NCI-H748 (cell line): ENCODE data around the gene FFAR3.

ENCODE experiments used
- DNase-seq: peaks from one replicate; lab custom pipeline; 2025; ENCODE audit not compliant: unreplicated experiment; lab: John Stamatoyannopoulos, UW

The FFAR3 gene, protein sequence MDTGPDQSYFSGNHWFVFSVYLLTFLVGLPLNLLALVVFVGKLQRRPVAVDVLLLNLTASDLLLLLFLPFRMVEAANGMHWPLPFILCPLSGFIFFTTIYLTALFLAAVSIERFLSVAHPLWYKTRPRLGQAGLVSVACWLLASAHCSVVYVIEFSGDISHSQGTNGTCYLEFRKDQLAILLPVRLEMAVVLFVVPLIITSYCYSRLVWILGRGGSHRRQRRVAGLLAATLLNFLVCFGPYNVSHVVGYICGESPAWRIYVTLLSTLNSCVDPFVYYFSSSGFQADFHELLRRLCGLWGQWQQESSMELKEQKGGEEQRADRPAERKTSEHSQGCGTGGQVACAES

DNA sequence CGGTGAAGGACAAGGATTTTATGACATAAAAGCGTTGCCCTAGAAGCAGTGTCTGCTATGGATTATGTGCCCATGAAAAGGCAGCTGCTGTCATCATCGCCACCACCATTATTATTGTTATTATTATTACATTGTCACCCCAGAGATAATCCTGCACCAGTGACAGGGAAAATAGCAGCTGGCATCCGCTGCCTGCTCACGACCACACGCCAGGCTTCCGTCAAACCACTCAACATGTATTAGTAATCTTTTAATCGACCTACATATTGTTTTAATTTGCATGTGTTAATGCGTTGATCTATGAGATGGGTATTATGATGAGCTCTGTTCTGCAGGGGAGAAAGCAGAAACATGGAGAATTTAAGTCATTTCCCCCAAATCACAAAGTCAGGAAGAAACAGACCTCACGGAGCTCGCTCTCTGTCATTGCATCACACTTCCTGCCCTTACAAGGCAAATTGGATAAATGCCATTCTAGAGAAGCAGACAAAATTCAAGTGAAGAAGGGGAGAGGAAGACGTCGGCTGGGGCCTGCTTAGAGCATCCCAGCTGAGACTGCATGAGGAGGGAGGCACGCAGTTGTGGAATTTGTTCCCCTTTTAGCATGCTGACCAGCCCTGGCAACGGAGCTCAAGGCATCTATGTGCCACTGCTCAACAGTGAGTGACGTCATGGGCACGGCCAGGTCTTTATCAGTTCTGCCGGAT, at the start of gene FFAR3:
TSS of gene FFAR3 (plus strand) at position 594 of the 707 bp plus-strand sequence. CDS start 431 bp downstream, outside the sequence.
- DNase-seq: no peak

GRCh38 chr19:35308910-35309309, 49.4 kb upstream of the FFAR3 start:
- DNase-seq: no peak

DNA sequence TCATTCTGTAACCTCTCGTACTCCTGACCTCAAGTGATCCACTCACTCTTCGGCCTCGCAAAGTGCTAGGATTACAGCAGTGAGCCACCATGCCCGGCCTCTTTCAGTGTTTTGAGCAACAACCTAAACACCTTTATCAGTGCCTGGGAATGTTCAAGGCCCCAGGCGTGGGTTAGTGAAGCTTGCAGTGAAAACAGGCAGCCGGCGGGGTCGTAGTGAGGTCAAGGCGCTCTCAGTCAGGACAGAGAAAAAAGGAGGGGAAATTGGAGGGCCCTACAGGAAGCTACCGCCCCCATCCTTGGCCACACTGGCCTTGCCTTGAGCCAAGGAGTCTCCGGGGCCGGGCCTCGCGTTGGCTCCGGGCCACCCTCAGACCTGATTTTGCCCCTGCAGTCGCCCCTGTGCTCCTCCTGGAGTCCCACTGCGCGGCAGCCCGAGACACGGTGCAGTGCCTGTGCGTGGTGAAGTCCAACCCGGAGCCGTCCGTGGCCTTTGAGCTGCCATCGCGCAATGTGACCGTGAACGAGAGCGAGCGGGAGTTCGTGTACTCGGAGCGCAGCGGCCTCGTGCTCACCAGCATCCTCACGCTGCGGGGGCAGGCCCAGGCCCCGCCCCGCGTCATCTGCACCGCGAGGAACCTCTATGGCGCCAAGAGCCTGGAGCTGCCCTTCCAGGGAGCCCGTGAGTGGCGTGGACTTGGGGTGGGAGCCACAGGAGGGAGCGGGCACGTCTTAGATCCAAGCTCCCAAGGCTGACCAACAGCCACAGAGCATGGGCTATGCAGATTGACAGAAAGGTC, 48.6 kb upstream of the FFAR3 start:
- DNase-seq: no peak

DNA sequence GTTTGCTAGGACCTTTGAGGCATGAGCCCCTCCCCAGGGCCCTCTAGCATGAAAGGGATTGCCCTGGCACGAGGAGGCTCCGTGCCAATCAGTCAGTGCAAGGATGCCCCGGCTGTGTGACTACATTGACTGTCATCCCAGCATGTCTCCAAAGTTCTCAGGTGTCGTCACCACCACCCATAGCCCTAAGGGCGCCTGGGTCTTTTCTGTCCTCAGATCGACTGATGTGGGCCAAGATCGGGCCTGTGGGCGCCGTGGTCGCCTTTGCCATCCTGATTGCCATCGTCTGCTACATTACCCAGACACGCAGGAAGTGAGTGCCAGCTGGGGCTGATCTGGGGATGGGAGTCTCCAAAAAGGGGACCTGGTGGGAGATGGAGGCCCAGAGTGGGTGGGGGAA, 47.9 kb upstream of the FFAR3 start:
- no peak for DNase-seq

- DNase-seq: no peak
These were observed 47.3 kb upstream of the FFAR3 start for GRCh38 chr19:35310811-35311465.

DNA sequence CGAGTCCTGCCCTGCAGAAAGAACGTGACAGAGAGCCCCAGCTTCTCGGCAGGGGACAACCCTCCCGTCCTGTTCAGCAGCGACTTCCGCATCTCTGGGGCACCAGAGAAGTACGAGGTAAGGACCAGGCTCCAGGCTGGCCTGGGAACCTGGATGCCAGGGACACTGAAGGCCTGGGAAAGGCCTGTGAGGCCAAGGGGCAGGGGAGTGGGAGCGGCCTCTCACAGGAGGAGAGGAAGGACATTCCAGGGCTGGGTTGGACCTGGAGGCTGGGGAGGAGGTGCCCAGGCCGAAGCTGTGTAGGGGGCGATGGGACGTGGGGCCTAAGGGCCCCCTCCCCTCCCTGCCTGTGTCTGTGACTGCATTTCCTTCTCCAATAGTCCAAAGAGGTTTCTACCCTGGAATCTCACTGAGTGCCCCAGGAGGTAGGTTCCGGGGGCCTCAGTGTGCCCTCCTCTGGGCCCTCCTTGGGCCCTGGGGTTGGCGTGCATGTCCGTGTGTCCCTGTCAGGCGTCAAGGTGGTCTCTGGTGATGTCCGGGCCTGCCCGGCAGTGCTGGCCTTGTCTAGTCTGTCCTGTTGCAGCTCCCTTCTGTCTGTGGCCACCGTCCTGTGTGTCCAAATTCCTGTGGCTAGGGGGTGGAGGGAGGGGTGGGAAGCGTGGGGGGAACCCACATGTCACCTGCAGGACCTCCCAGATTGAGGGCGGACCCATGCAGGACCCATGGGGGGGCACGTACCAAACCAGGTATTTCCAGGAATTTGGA, 46.2 kb upstream of the FFAR3 start:
- DNase-seq: no peak

- no peak for DNase-seq
These were observed 44.7 kb upstream of the FFAR3 start for GRCh38 chr19:35313587-35313986.

DNA sequence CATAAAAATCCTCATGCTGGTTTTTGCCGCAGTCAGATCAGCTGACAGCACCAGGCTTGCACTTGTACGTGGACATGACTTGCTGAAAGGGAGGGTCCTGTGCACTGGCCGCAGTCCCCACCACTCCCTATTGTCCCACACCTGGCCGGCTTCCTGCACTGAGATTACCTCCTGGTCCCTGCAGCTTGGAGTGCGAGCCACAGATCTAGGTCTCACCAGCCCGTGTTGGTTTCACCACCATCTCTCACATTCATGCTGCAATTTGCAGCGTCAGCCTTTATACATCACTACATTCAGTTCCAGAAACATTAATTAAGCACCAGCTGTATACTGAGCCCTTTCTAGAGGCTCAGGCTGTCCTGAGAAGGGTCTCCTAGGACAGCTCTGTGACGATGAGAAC, 44.2 kb upstream of the FFAR3 start:
- no peak for DNase-seq

DNA sequence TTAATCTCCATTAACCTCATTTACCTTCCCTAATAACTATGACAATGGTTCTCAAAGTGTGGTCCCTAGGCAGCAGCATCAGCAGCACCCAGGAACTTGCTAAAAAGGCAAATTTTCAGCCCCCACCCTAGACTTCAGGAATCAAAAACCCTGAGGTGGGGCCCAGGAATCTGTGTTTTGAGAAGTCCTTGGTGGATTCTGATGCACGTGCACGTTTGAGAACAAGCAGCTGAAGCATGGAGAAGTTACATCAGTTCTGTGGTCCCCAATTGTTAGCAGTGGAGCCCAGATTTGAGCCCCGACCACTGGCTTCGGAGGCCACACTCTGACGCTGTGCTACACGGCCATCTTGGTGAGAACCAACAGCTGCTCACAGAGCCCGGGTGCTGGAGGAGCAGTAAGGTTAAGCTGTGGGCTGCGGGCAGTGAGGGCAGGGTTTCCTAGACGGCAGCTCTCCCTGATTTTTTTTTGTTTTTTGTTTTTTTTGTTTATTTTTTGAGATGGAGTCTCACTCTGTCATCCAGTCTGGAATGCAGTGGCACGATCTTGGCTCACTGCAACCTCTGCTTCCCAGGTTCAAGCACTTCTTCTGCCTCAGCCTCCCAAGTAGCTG, 43.3 kb upstream of the FFAR3 start:
- no peak for DNase-seq

- DNase-seq: no peak
These were observed 42.4 kb upstream of the FFAR3 start for GRCh38 chr19:35315883-35316282.

DNA sequence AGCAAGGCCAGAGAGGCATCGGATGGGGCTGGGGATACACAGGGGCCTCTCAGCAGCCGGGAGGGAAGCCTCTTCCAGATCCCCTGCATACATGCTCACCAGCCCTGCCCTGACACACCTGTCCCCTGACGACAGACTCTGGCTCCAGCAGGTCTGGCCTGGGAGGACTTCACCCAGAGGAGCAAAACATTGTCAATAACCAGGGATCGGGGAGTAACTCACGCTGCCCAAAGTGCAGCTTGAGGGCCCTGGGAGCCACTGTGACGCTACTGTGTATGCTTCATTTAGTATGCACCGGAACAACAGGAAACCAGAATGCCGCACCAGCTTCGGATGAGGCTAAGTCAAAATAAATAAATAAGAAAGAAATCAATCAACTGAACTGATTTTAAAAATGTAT, 41.7 kb upstream of the FFAR3 start:
- peak; percentile 34 for DNase-seq

- DNase-seq: no peak
These were observed 40.7 kb upstream of the FFAR3 start for GRCh38 chr19:35317464-35318043.

GRCh38 chr19:35318679-35319448, 39.4 kb upstream of the FFAR3 start:
- DNase-seq: no peak

GRCh38 chr19:35320065-35320713, 38.1 kb upstream of the FFAR3 start:
- no peak for DNase-seq

- no peak for DNase-seq
These were observed 37.0 kb upstream of the FFAR3 start for GRCh38 chr19:35321291-35321690.

DNA sequence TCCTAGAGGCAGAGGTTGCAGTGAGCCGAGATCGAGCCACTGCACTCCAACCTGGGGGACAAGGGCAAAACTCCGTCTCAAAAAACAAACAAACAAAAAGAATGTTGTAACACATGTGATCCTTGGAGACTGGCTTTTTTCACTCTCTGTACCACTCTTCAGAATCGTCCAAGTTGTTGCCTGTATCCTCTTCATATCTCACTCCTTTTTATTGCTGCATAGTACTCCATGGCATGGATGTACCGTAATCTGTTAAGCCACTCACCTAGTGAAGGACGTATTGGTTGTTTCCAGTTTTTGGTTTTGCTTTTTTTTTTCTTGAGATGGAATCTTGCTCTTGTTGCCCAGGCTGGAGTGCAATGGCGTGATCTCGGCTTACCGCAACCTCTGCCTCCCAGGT, 36.2 kb upstream of the FFAR3 start:
- no peak for DNase-seq

DNA sequence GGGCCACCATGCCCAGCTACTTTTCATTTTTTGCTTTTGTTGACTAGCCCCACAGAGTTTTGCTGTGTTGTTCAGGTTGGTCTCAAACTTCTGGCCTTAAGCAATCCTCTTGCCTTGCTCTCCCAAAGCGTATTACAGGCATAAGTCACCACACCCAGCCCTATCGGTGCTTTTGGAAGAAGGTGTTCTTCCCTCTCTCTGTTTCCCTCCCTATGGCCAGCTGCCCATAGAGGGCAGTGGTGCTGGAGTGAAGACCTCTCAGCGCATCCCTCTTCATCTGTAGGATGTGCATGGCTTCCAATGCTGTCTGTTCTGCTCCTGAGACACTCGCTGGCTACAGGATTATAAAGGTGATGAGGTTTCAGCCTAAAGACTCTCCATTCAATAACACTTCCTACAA, 30.6 kb upstream of the FFAR3 start:
- DNase-seq: peak; percentile 24

DNA sequence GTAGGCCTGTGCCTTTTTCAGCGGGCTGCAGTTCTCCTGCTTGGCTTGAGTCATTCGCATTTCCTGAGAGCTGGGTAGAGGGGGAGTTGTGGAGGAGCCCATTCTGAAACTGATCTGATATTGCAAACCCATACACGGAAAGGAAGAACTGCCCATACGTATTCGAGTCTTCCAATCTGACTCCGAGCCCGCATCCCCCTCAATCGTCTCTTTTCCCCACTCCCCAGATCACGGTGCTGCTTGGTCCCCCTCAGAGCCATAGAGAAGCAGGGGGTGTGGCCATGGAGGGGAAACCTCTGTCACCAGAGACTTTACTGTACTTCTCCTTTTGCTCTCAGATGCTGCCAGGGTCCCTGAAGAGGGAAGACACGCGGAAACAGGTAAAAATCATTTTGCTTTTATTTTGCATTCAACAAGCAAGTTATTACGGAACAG, 29.4 kb upstream of the FFAR3 start, which contains the start of gene CD22:
TSS of gene CD22 (plus strand) at position 337 of the 435 bp plus-strand sequence. CDS start 2,854 bp downstream, outside the sequence.
- DNase-seq: no peak
